Ectodermal cell (in vitro differentiated cells): Measurements from ENCODE around the gene SLK.

Experiments
- H3K27ac ChIP-seq: 2 replicates; pipeline ENCODE4 v1.7.0; 2013; ENCODE audit warnings: mild to moderate bottlenecking, low read depth, low read length; ENCODE audit not compliant: insufficient read depth, poor library complexity, severe bottlenecking
- H3K27me3 ChIP-seq: 2 replicates; pipeline ENCODE4 v1.7.0; 2013; ENCODE audit warnings: mild to moderate bottlenecking, low read length; ENCODE audit not compliant: insufficient read depth, control insufficient read depth, poor library complexity, severe bottlenecking
- H3K36me3 ChIP-seq: one replicate; pipeline ENCODE4 v1.7.0; 2013; ENCODE audit warnings: low read length; ENCODE audit not compliant: control insufficient read depth, insufficient read depth
- H3K4me1 ChIP-seq: one replicate; pipeline ENCODE4 v1.7.0; 2013; ENCODE audit warnings: low read length; ENCODE audit not compliant: control insufficient read depth, insufficient read depth
- H3K4me3 ChIP-seq: 2 replicates; pipeline ENCODE4 v1.7.0; 2013; ENCODE audit warnings: low read depth, low read length, control low read depth; ENCODE audit not compliant: insufficient read depth
- H3K9me3 ChIP-seq: 2 replicates; pipeline ENCODE4 v1.7.0; 2013; ENCODE audit warnings: mild to moderate bottlenecking, low read length, moderate library complexity; ENCODE audit not compliant: control insufficient read depth
- WGBS, 2 experiments: methylation state at CpG; one replicate each; pipeline ENCODE4 v1.1.7; 2013; ENCODE audit warnings: missing lambda C conversion rate in 2 of 2; 5-methylcytosine and 5-hydroxymethylcytosine counted together

SLK gene

DNA sequence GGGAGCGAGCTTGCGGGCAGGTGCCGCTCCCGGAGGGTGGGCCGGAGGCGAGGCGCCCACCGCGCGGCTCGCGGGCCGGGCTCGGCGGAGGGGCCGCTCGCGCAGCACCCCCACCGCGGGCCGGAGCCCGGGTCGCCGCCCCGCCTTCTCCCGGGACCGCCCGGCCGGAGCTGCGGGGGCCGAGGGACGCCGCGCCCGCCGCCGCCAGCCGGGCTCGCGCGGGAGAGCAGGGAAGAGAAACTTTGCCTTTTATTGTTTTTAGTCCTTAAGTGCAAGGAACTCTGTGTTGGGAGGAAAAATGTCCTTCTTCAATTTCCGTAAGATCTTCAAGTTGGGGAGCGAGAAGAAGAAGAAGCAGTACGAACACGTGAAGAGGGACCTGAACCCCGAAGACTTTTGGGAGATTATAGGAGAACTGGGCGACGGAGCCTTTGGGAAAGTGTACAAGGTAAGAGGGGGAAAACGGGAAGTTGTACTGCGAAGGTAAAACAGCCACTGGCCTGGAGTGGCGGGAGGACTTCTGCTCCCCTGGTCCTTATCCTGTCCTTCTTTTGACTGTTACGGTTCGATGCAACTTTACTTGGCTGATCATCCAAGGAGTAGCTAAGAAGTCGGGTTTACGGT is 620 bp downstream of the SLK start:
- no peak overlapping the region for H3K27ac ChIP-seq
- no peaks in the 10 kb centered on the region for H3K9me3 ChIP-seq
- 0 to 1% methylated on average over 55 of the region's 55 CpGs for WGBS, 2 experiments
- H3K4me1 ChIP-seq, result no peaks in the 10 kb centered on the region
- H3K36me3 ChIP-seq, result no peaks in the 10 kb centered on the region
- peak overlapping the region; percentile 68 for H3K4me3 ChIP-seq
- peaks cover 8% of the 10 kb centered on the region for H3K27me3 ChIP-seq

- H3K4me3 ChIP-seq, result peak overlapping the region; percentile 68
- no peaks in the 10 kb centered on the region for H3K4me1 ChIP-seq
- H3K36me3 ChIP-seq, result no peaks in the 10 kb centered on the region
- H3K9me3 ChIP-seq, result no peaks in the 10 kb centered on the region
- no peak overlapping the region for H3K27ac ChIP-seq
- 87 to 92% methylated on average over 20 to 23 of the region's 23 CpGs for whole genome bisulfite sequencing, 2 experiments
- peaks cover 8% of the 10 kb centered on the region for H3K27me3 ChIP-seq
Observed at GRCh38 chr10:103968441-103969391, 1.8 kb downstream of the SLK start.

GRCh38 chr10:103969436-103969835 is 2.5 kb downstream of the SLK start:
- Histone ChIP-seq H3K36me3 (no peaks in the 10 kb centered on the region), H3K27me3 (peaks cover 8% of the 10 kb centered on the region), H3K4me1 (no peaks in the 10 kb centered on the region), H3K27ac (no peak overlapping the region), H3K9me3 (no peaks in the 10 kb centered on the region), H3K4me3 (no peak overlapping the region)
- WGBS, 2 experiments, result 70 to 77% methylated on average over 3 to 4 of the region's 4 CpGs

- 80 to 100% methylated on average over 1 of the region's 2 CpGs for WGBS, 2 experiments
- no peak overlapping the region for H3K4me3 ChIP-seq
- H3K27me3 ChIP-seq, result peaks cover 8% of the 10 kb centered on the region
Observed at GRCh38 chr10:103969857-103970627, 3.1 kb downstream of the SLK start.

DNA sequence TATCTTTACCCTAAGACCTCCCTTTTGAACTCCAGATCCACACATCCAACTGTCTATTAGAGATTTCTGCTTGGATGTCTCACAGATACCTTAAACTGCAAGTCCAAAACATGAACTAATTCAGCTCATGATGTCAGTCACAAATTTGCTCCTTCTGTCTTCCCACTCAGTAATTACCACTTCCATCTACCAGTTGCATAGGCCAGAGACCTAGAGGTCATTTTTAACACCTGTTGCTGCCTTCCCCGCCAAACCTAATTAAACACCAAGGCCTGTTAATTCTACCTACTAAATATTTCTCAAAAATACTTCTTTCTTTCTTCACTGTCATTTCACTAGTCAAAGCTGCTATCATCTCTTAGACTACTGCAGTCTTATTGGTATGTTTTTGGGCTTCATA is 8.2 kb downstream of the SLK start:
- Histone ChIP-seq H3K27ac (no peak overlapping the region), H3K27me3 (no peaks in the 10 kb centered on the region)
- WGBS, 2 experiments, result 94 to 100% methylated on average over 1 of the region's 1 CpG

More at GRCh38 chr10:103969857-103970627, 3.1 kb downstream of the SLK start:
- Histone ChIP-seq H3K4me1 (no peaks in the 10 kb centered on the region), H3K36me3 (no peaks in the 10 kb centered on the region), H3K27ac (no peak overlapping the region), H3K9me3 (no peaks in the 10 kb centered on the region)

GRCh38 chr10:103977204-103977603 is 10.3 kb downstream of the SLK start:
- no peak overlapping the region for H3K27ac ChIP-seq
- no peaks in the 10 kb centered on the region for H3K36me3 ChIP-seq
- WGBS, 2 experiments, result 89 to 97% methylated on average over 2 of the region's 2 CpGs
- H3K9me3 ChIP-seq, result no peaks in the 10 kb centered on the region
- H3K27me3 ChIP-seq, result no peaks in the 10 kb centered on the region
- H3K4me3 ChIP-seq, result no peak overlapping the region
- H3K4me1 ChIP-seq, result no peaks in the 10 kb centered on the region

More for the DNA sequence above, 8.2 kb downstream of the SLK start:
- Histone ChIP-seq H3K4me1 (no peaks in the 10 kb centered on the region), H3K9me3 (no peaks in the 10 kb centered on the region), H3K4me3 (no peak overlapping the region), H3K36me3 (no peaks in the 10 kb centered on the region)

GRCh38 chr10:103979530-103979929 is 12.6 kb downstream of the SLK start:
- no peaks in the 10 kb centered on the region for H3K27me3 ChIP-seq
- H3K36me3 ChIP-seq, result no peaks in the 10 kb centered on the region
- H3K4me1 ChIP-seq, result no peaks in the 10 kb centered on the region
- H3K4me3 ChIP-seq, result no peak overlapping the region
- 90 to 95% methylated on average over 1 of the region's 2 CpGs for WGBS, 2 experiments
- no peak overlapping the region for H3K27ac ChIP-seq
- H3K9me3 ChIP-seq, result no peaks in the 10 kb centered on the region

- Histone ChIP-seq H3K4me3 (no peak overlapping the region), H3K9me3 (no peaks in the 10 kb centered on the region), H3K27me3 (no peaks in the 10 kb centered on the region), H3K27ac (no peak overlapping the region), H3K36me3 (no peaks in the 10 kb centered on the region), H3K4me1 (no peaks in the 10 kb centered on the region)
- WGBS, 2 experiments, result 93 to 98% methylated on average over 4 to 5 of the region's 6 CpGs
Observed at GRCh38 chr10:103980288-103980906, 13.5 kb downstream of the SLK start.

GRCh38 chr10:103982639-103983038 is 15.7 kb downstream of the SLK start:
- Histone ChIP-seq H3K27me3 (no peaks in the 10 kb centered on the region), H3K36me3 (no peaks in the 10 kb centered on the region), H3K9me3 (no peaks in the 10 kb centered on the region), H3K4me1 (no peaks in the 10 kb centered on the region), H3K27ac (no peak overlapping the region), H3K4me3 (no peak overlapping the region)
- 81 to 85% methylated on average over 3 of the region's 4 CpGs for WGBS, 2 experiments
